PC-9 (cell line): ENCODE results near the gene SLX4IP.

Source experiments
- CTCF ChIP-seq: fragments of 200-600 bp; sonication (generic); conservative IDR thresholded peaks from 2 replicates; pipeline ENCODE4 v1.6.1; 2017; ENCODE audit warnings: mixed run types, antibody characterized with exemption, mild to moderate bottlenecking, moderate library complexity
- EZH2 ChIP-seq: fragments of 200-600 bp; sonication (generic); IDR thresholded peaks from 2 replicates; pipeline ENCODE4 v1.8.0; 2017; ENCODE audit warnings: antibody characterized with exemption, low read depth

- TF ChIP-seq CTCF (no peak), EZH2 (no peak)
Observed at GRCh38 chr20:10539818-10540553, 104.9 kb downstream of the SLX4IP start.
